IPS-18c (cell line): ENCODE measurements around the gene NLRP7.
"Not testable (repeated sequence)": the region's sequence is repeated elsewhere in the genome, so short reads cannot be mapped to it uniquely, and the experiment has no call there.

Source experiments
- H3K4me3 ChIP-seq: 2 replicates; pipeline ENCODE4 v1.7.0; 2013; ENCODE audit warnings: low read depth, mild to moderate bottlenecking, low read length, moderate library complexity; ENCODE audit not compliant: insufficient read depth
- H3K9me3 ChIP-seq: one replicate; pipeline ENCODE4 v1.6.1; 2013; ENCODE audit warnings: mild to moderate bottlenecking, low read length, moderate library complexity; ENCODE audit not compliant: control insufficient read depth, insufficient read depth

The NLRP7 gene

GRCh38 chr19:54947381-54947780 lies at the start of gene NLRP7:
Gene NLRP7, minus strand, starts transcription at chr19:54947530.
- no peaks in the 10 kb centered on the region for H3K9me3 ChIP-seq
- no peak within 1 kb of the TSS for H3K4me3 ChIP-seq

DNA sequence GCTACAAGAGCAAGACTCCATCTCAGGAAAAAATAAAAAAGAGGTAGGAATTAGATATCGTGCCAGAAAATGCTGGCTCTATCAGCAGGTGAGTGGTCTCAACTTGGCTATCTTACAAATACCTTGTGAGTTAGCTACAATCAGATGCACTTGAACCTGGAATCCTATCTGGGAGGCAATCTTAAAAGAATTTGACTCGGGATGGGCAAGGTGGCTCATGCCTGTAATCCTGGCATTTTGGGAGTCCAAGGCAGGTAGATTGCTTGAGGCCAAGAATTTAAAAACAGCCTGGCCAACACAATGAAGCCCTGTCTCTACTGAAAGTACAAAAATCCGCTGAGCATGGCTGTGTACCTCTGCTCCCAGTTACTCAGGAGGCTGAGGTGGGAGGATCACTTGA lies 48.2 kb upstream of the NLRP7 start:
- peaks cover 2% of the 10 kb centered on the region for H3K9me3 ChIP-seq
- no peak overlapping the region for H3K4me3 ChIP-seq

DNA sequence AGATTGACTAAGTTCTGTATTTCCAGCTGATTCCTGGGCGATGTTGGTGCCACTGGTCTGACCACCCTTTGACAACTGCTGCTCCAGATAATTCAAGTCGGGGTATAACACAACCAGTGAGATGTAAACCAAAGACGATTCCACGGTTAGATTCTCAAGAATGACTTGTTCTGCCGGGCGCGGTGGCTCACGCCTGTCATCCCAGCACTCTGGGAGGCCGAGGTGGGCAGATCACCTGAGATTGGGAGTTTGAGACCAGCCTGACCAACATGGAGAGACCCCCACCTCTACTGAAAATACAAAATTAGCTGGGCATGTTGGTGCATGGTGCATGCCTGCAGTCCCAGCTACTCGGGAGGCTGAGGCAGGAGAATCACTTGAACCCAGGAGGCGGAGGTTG lies 42.2 kb upstream of the NLRP7 start:
- H3K4me3 ChIP-seq, H3K9me3 ChIP-seq: not testable (repeated sequence)

GRCh38 chr19:54982562-54982961 lies 35.2 kb upstream of the NLRP7 start:
- not testable (repeated sequence) for H3K9me3 ChIP-seq, H3K4me3 ChIP-seq

DNA sequence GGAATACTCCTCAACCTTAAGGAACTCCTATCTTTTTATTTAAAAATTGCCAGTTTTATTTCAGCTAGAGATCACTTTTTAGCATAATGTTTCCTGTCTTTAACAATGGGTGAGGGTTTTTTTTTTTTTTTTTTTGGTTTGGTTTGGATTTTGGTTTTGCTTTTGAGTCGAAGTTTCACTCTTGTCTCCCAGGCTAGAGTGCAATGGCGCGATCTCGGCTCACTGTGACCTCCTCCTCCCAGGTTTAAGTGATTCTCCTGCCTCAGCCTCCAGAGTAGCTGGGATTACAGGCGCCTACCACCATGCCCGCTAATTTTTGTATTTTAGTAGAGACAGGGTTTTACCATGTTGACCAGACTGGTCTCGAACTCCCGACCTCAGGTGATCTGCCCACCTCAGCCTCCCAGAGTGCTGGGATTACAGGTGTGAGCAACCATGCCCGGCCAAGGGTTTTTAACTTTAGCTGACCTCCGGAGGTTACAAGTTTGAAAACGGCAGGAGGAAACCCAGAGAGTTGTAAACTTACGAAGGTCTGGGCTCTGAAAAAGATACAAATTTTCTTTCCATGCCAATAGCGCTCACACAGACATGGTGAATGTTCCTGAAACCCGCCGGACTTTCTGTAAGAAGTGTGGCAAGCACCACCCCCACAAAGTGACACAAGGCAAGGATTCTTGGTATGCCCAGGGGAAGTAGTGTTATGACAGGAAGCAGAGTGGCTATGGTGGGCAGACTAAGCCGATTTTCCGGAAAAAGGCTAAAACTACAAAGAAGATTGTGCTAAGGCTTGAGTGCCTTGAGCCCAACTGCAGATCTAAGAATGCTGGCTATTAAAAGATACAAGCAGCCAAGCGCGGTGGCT lies 26.1 kb upstream of the NLRP7 start:
- H3K4me3 ChIP-seq, H3K9me3 ChIP-seq: not testable (repeated sequence)

DNA sequence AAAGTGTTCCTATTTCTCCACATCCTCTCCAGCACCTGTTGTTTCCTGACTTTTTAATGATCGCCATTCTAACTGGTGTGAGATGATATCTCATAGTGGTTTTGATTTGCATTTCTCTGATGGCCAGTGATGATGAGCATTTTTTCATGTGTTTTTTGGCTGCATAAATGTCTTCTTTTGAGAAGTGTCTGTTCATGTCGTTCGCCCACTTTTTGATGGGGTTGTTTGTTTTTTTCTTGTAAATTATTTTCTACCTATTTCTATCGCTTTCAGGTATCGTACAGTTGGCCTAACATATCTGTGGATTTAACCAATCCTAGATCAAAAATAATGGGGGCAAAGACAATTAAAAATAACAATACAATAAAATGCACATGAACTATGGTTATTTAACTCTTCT lies 24.1 kb upstream of the NLRP7 start:
- H3K4me3 ChIP-seq, H3K9me3 ChIP-seq: not testable (repeated sequence)

DNA sequence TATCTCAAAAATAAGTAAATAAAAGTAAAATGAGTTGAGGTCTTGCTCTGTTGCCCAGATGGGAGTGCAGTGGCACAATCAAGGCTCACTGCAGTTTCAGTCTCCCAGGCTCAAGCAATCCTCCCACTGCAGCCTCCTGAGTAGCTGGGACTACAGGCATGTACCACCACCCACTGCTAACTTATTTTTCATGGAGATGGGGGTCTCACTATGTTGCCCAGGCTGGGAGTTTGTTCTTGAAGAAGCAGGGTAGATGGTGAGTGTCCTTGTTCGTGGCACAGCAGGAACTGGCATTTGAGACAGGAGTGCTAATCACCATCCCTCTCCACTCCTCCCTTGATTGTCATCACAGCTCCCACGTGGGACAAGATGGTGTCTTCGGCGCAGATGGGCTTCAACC lies 22.3 kb upstream of the NLRP7 start:
- Histone ChIP-seq H3K9me3 (no peaks in the 10 kb centered on the region), H3K4me3 (no peak overlapping the region)

DNA sequence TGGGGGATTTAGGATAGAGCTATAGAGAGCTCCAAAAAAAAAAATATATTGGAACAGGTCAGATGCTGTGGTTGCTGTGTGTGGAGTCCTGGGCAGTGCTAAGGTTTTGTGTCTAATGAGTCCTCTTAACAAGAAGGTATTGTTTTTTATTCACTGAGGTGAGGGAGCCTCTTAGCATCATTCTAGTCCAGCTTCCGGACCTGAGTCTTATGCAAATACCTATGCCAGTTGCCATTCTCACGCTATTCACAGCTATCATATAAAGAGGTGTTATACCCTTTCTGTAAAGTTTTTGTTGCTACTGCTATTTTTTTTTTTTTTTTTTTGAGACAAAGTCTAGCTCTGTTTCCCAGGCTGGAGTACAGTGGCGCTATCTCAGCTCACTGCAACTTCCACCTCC lies 20.3 kb upstream of the NLRP7 start:
- Histone ChIP-seq H3K9me3 (no peaks in the 10 kb centered on the region), H3K4me3 (no peak overlapping the region)

- H3K4me3 ChIP-seq = not testable (repeated sequence)
Measured at GRCh38 chr19:54965055-54965454, 17.7 kb upstream of the NLRP7 start.

GRCh38 chr19:54959840-54960239 lies 12.5 kb upstream of the NLRP7 start:
- no peak overlapping the region for H3K4me3 ChIP-seq
- no peaks in the 10 kb centered on the region for H3K9me3 ChIP-seq

More at GRCh38 chr19:54965055-54965454, 17.7 kb upstream of the NLRP7 start:
- H3K9me3 ChIP-seq = not testable (repeated sequence)

- H3K9me3 ChIP-seq = no peaks in the 10 kb centered on the region
- H3K4me3 ChIP-seq = no peak overlapping the region
Measured at GRCh38 chr19:54955376-54955775, 8.0 kb upstream of the NLRP7 start.

GRCh38 chr19:54953345-54953713 lies 6.0 kb upstream of the NLRP7 start:
- not testable (repeated sequence) for H3K4me3 ChIP-seq, H3K9me3 ChIP-seq

GRCh38 chr19:54952591-54953344 lies 5.4 kb upstream of the NLRP7 start:
- H3K9me3 ChIP-seq = no peaks in the 10 kb centered on the region
- H3K4me3 ChIP-seq = no peak overlapping the region

DNA sequence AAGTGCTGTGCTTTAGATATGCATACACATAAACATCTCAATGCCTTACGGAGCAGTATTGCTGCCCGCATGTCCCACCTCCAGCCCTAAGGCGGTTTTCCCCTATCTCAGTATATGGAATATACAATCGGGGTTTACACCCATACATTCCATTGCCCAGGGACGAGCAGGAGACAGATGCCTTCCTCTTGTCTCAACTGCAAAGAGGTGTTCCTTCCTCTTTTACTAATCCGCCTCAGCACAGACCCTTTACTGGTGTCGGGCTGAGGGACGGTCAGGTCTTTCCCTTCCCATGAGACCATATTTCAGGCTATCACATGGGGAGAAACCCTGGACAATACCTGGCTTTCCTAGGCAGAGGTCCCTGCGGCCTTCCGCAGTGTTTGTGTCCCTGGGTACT lies 3.2 kb upstream of the NLRP7 start:
- not testable (repeated sequence) for H3K4me3 ChIP-seq, H3K9me3 ChIP-seq

- Histone ChIP-seq H3K9me3 (no peaks in the 10 kb centered on the region), H3K4me3 (no peak overlapping the region)
Measured at GRCh38 chr19:54949412-54949811, 2.1 kb upstream of the NLRP7 start.

DNA sequence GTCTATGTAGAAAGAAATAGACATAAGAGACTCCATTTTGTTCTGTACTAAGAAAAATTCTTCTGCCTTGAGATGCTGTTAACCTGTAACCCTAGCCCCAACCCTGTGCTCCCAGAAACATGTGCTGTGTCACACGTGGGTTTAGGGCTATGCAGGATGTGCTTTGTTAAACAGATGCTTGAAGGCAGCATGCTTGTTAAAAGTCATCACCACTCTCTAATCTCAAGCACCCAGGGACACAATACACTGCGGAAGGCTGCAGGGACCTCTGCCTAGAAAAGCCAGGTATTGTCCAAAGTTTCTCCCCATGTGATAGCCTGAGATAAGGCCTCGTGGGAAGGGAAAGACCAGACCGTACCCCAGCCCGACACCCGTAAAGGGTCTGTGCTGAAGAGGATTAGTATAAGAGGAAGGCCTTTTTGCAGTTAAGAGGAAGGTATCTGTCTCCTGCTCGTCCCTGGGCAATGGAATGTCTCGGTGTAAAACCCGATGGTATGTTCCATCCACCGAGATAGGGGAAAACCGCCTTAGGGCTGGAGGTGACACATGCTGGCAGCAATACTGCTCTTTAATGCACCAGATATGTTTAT lies 3.5 kb downstream of the NLRP7 start:
- H3K9me3 ChIP-seq, H3K4me3 ChIP-seq: not testable (repeated sequence)

- H3K9me3 ChIP-seq, H3K4me3 ChIP-seq: not testable (repeated sequence)
Measured at GRCh38 chr19:54939538-54939937, 7.8 kb downstream of the NLRP7 start.

DNA sequence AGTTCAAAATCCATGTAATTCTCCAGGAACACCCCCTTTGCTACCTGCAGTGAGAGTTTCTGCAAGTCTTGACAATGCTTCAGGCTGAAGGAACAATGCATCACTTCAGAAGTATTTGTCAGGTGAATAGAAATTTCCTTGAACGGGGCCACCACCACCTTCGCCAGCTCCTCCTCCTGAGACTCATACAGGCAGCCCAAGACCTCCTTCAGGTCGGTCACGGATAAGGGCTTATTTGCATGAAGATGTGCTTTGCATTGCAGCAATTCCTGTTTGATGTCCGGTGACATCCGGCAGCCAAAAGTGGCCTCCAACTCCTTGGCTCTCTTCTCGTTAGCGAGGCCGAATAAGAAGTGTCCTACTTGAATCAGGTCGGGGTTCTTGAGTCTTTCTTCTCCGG lies 8.4 kb downstream of the NLRP7 start:
- Histone ChIP-seq H3K9me3 (no peaks in the 10 kb centered on the region), H3K4me3 (no peak overlapping the region)
